H9 (cell line): ENCODE data around the gene ANO2. TPM values are rescaled to one million over a fixed set of nuclear protein-coding genes. Genes with fewer than 3 reads are reported as not detected.

ENCODE experiments used
- DNase-seq: peaks from one replicate; pipeline ENCODE4 v3.0.0-alpha.2; 2017
- H2AFZ ChIP-seq: one replicate; pipeline ENCODE4 v1.6.1; 2013; ENCODE audit warnings: mild to moderate bottlenecking, low read length, control low read depth, moderate library complexity
- H2AK5ac ChIP-seq: 2 replicates; pipeline ENCODE4 v1.6.1; 2013; ENCODE audit warnings: low read length, control low read depth, mixed read lengths; ENCODE audit not compliant: insufficient read length
- H2BK120ac ChIP-seq: one replicate; pipeline ENCODE4 v1.6.1; 2013; ENCODE audit warnings: low read depth, mild to moderate bottlenecking, low read length, control low read depth, inconsistent platforms; ENCODE audit not compliant: poor library complexity, severe bottlenecking
- H2BK12ac ChIP-seq: 2 replicates; pipeline ENCODE4 v1.6.1; 2013; ENCODE audit warnings: low read length, control low read depth, mixed read lengths, low read depth; ENCODE audit not compliant: insufficient read length
- H2BK15ac ChIP-seq: 2 replicates; pipeline ENCODE4 v1.6.1; 2013; ENCODE audit warnings: low read depth, low read length, control low read depth
- H2BK20ac ChIP-seq: one replicate; pipeline ENCODE4 v1.6.1; 2013; ENCODE audit warnings: low read depth, mild to moderate bottlenecking, low read length, control low read depth, inconsistent platforms; ENCODE audit not compliant: poor library complexity, severe bottlenecking
- H2BK5ac ChIP-seq: 2 replicates; pipeline ENCODE4 v1.6.1; 2013; ENCODE audit warnings: low read length, control low read depth, mixed read lengths; ENCODE audit not compliant: insufficient read length
- H3K14ac ChIP-seq: 2 replicates; pipeline ENCODE4 v1.6.1; 2013; ENCODE audit warnings: low read length, control low read depth; ENCODE audit not compliant: insufficient read depth
- H3K18ac ChIP-seq: 2 replicates; pipeline ENCODE4 v1.6.1; 2013; ENCODE audit warnings: low read depth, mild to moderate bottlenecking, mixed read lengths, low read length, control low read depth; ENCODE audit not compliant: insufficient read length
- H3K23ac ChIP-seq: 2 replicates; pipeline ENCODE4 v1.6.1; 2013; ENCODE audit warnings: low read length, control low read depth, mixed read lengths, low read depth; ENCODE audit not compliant: insufficient read length
- H3K23me2 ChIP-seq: 2 replicates; pipeline ENCODE4 v1.6.1; 2013; ENCODE audit warnings: low read depth, mild to moderate bottlenecking, mixed read lengths, low read length, control low read depth; ENCODE audit not compliant: insufficient read length, poor library complexity, severe bottlenecking
- H3K27ac ChIP-seq: 2 replicates; pipeline ENCODE4 v1.5.1; 2013; ENCODE audit warnings: low read length, control low read depth, mixed read lengths, low read depth; ENCODE audit not compliant: insufficient read length
- H3K27me3 ChIP-seq: 2 replicates; pipeline ENCODE4 v1.6.1; 2013; ENCODE audit warnings: low read length, control low read depth, inconsistent platforms; ENCODE audit not compliant: insufficient read depth
- H3K4ac ChIP-seq: 2 replicates; pipeline ENCODE4 v1.6.1; 2013; ENCODE audit warnings: low read depth, mild to moderate bottlenecking, control low read depth, inconsistent platforms, low read length, moderate library complexity
- H3K4me1 ChIP-seq: 2 replicates; pipeline ENCODE4 v1.6.1; 2013; ENCODE audit warnings: low read length, control low read depth, inconsistent platforms; ENCODE audit not compliant: insufficient read depth
- H3K4me2 ChIP-seq: 2 replicates; pipeline ENCODE4 v1.6.1; 2013; ENCODE audit warnings: low read length, control low read depth, mixed read lengths; ENCODE audit not compliant: insufficient read length, insufficient read depth
- H3K56ac ChIP-seq: 2 replicates; pipeline ENCODE4 v1.6.1; 2013; ENCODE audit warnings: low read depth, mild to moderate bottlenecking, mixed read lengths, low read length, control low read depth; ENCODE audit not compliant: insufficient read length
- H3K79me1 ChIP-seq: 2 replicates; pipeline ENCODE4 v1.6.1; 2013; ENCODE audit warnings: low read depth, mild to moderate bottlenecking, moderate library complexity, low read length, control low read depth, inconsistent platforms; ENCODE audit not compliant: insufficient read depth, poor library complexity, severe bottlenecking
- H3K79me2 ChIP-seq: 2 replicates; pipeline ENCODE4 v1.6.1; 2013; ENCODE audit warnings: low read length, control low read depth, inconsistent platforms; ENCODE audit not compliant: insufficient read depth
- H3K9ac ChIP-seq: 2 replicates; pipeline ENCODE4 v1.6.1; 2013; ENCODE audit warnings: low read length, control low read depth, mixed read lengths; ENCODE audit not compliant: insufficient read length; ENCODE audit errors: extremely low read depth
- H3K9me3 ChIP-seq: one replicate; pipeline ENCODE4 v1.6.1; 2013; ENCODE audit warnings: low read depth, low read length, inconsistent platforms; ENCODE audit not compliant: control insufficient read depth
- H3T11ph ChIP-seq: one replicate; pipeline ENCODE4 v1.6.1; 2013; ENCODE audit warnings: mild to moderate bottlenecking, low read length, control low read depth, inconsistent platforms
- H4K20me1 ChIP-seq: one replicate; pipeline ENCODE4 v1.6.1; 2013; ENCODE audit not compliant: control insufficient read depth, insufficient read length, insufficient read depth
- H4K5ac ChIP-seq: 2 replicates; pipeline ENCODE4 v1.6.1; 2013; ENCODE audit warnings: low read depth, mild to moderate bottlenecking, mixed read lengths, low read length, control low read depth; ENCODE audit not compliant: insufficient read length
- H4K8ac ChIP-seq: replicated peaks from 2 replicates; pipeline ENCODE4 v1.6.1; 2013; ENCODE audit warnings: low read length, control low read depth, mixed read lengths, low read depth; ENCODE audit not compliant: insufficient read length
- H4K91ac ChIP-seq: 2 replicates; pipeline ENCODE4 v1.6.1; 2013; ENCODE audit warnings: low read depth, mild to moderate bottlenecking, moderate library complexity, mixed read lengths, low read length, control low read depth; ENCODE audit not compliant: insufficient read length
- H3K27ac Mint-ChIP-seq, 3 experiments: 2 replicates in 2 of 3; 3 replicates in 1 of 3; pipeline ENCODE4 v1.8.0; 2020 to 2021; ENCODE audit warnings: mixed read lengths in 3 of 3, mild to moderate bottlenecking in 1 of 3, moderate library complexity in 1 of 3
- H3K27me3 Mint-ChIP-seq: 2 replicates; pipeline ENCODE4 v1.8.0; 2021; ENCODE audit warnings: low read depth, mild to moderate bottlenecking, moderate library complexity, mixed read lengths
- H3K36me3 Mint-ChIP-seq, 3 experiments: 2 replicates in 2 of 3; 3 replicates in 1 of 3; pipeline ENCODE4 v1.8.0; 2020 to 2021; ENCODE audit warnings: low read depth in 3 of 3, mixed read lengths in 3 of 3; ENCODE audit not compliant: insufficient read depth in 1 of 3
- H3K4me1 Mint-ChIP-seq, 2 experiments: 2 replicates each; pipeline ENCODE4 v1.8.0; 2020; ENCODE audit warnings: mixed read lengths in 2 of 2
- H3K4me3 Mint-ChIP-seq, 2 experiments: 2 replicates in 1 of 2; 3 replicates in 1 of 2; pipeline ENCODE4 v1.8.0; 2020 to 2021; ENCODE audit warnings: mild to moderate bottlenecking in 2 of 2, mixed read lengths in 2 of 2, moderate library complexity in 1 of 2
- H3K9me3 Mint-ChIP-seq, 2 experiments: 2 replicates in 1 of 2; 3 replicates in 1 of 2; pipeline ENCODE4 v1.8.0; 2020; ENCODE audit warnings: mild to moderate bottlenecking in 2 of 2, mixed read lengths in 2 of 2, moderate library complexity in 1 of 2
- WGBS: extraction: QIAGEN DNeasy Blood & Tissue Kit; methylation state at CpG from one replicate; pipeline ENCODE4 v1.1.7; 2013; ENCODE audit warnings: missing lambda C conversion rate, low lambda C conversion rate, mixed read lengths; ENCODE audit not compliant: insufficient read length; ENCODE audit errors: extremely low coverage; 5-methylcytosine and 5-hydroxymethylcytosine counted together
- total RNA-seq: library from RNA; stranded (reverse); gene quantifications from 2 replicates; pipeline ENCODE4 v1.2.1, GENCODE V29; 2021
- TF ChIP-seq, protein P1 (sequence below): fragments of 200-600 bp; sonication (generic); conservative IDR thresholded peaks from 3 replicates; pipeline ENCODE4 v1.8.0; 2021; ENCODE audit warnings: antibody characterized with exemption, mild to moderate bottlenecking

ANO2 gene
- total RNA-seq, 1 experiment from 2014 or later: 3.8 TPM

DNA sequence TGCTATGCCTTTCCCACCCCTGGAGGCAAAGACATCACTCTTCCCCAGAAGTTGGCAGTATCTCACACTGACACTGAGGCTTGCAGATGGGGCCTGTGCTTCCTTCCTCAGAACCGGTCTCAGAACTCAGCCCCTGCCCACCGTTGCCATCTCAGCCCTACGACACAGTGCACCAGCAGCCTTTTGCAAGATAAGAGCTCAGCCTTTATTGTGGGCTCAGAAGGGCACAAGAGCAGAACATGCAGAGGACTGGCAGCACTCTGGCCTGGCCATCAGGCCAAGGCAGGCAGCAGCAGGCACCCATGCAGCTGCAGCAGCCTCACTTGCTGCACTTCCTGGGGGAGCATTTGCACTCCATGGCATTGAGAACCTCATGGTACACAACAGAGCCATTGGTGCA, 3.6 kb upstream of the ANO2 start:
- no peak overlapping the region for H2BK20ac ChIP-seq
- no peaks in the 10 kb centered on the region for H3K36me3 Mint-ChIP-seq
- no peak overlapping the region for H2BK120ac ChIP-seq
- H3K9me3 ChIP-seq: no peaks in the 10 kb centered on the region
- no peaks in the 10 kb centered on the region for H3K9me3 Mint-ChIP-seq
- H4K91ac ChIP-seq: no peak overlapping the region
- no peaks in the 10 kb centered on the region for H3K79me2 ChIP-seq
- H3K23me2 ChIP-seq: peaks cover 6% of the 10 kb centered on the region
- peaks cover 61% of the 10 kb centered on the region for H3K27me3 Mint-ChIP-seq
- no peaks in the 10 kb centered on the region for H3K79me1 ChIP-seq
- peaks cover 10% of the 10 kb centered on the region; the same call in 1 of the 2 replicates for H3K27me3 ChIP-seq
- no peak overlapping the region for H3K56ac ChIP-seq
- DNase-seq: no peak
- H2AK5ac ChIP-seq: no peak overlapping the region
- no peak overlapping the region for H3K18ac ChIP-seq
- no peak overlapping the region for H3K23ac ChIP-seq
- no peak overlapping the region for H3K4me3 Mint-ChIP-seq
- H2AFZ ChIP-seq: no peak overlapping the region
- H4K8ac ChIP-seq: no peak overlapping the region
- no CpG with 5 or more reads among the region's 3 CpGs for WGBS
- H2BK5ac ChIP-seq: no peak overlapping the region
- H3T11ph ChIP-seq: no peak overlapping the region
- peaks cover 19% of the 10 kb centered on the region in 2 experiments for H3K4me1 Mint-ChIP-seq
- H4K20me1 ChIP-seq: no peaks in the 10 kb centered on the region
- H3K4ac ChIP-seq: no peak overlapping the region
- no peak overlapping the region for H2BK12ac ChIP-seq
- H2BK15ac ChIP-seq: no peak overlapping the region
- TF ChIP-seq, protein P1, sequence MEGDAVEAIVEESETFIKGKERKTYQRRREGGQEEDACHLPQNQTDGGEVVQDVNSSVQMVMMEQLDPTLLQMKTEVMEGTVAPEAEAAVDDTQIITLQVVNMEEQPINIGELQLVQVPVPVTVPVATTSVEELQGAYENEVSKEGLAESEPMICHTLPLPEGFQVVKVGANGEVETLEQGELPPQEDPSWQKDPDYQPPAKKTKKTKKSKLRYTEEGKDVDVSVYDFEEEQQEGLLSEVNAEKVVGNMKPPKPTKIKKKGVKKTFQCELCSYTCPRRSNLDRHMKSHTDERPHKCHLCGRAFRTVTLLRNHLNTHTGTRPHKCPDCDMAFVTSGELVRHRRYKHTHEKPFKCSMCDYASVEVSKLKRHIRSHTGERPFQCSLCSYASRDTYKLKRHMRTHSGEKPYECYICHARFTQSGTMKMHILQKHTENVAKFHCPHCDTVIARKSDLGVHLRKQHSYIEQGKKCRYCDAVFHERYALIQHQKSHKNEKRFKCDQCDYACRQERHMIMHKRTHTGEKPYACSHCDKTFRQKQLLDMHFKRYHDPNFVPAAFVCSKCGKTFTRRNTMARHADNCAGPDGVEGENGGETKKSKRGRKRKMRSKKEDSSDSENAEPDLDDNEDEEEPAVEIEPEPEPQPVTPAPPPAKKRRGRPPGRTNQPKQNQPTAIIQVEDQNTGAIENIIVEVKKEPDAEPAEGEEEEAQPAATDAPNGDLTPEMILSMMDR: no peak
- H3K27ac ChIP-seq: no peak overlapping the region
- no peak overlapping the region for H3K4me2 ChIP-seq
- no peak overlapping the region for H3K27ac Mint-ChIP-seq
- no peaks in the 10 kb centered on the region for H3K4me1 ChIP-seq
- H4K5ac ChIP-seq: no peak overlapping the region
- H3K14ac ChIP-seq: no peak overlapping the region
- no peak overlapping the region for H3K9ac ChIP-seq
